ENCODE data around the gene NPAS2. TPM values are rescaled to one million over a fixed set of nuclear protein-coding genes. Genes with fewer than 3 reads are reported as not detected.

The NPAS2 gene
- polyA plus RNA-seq, 1 of the 3 experiments (the other 2 are of a cell fraction), result 58.5 TPM

DNA sequence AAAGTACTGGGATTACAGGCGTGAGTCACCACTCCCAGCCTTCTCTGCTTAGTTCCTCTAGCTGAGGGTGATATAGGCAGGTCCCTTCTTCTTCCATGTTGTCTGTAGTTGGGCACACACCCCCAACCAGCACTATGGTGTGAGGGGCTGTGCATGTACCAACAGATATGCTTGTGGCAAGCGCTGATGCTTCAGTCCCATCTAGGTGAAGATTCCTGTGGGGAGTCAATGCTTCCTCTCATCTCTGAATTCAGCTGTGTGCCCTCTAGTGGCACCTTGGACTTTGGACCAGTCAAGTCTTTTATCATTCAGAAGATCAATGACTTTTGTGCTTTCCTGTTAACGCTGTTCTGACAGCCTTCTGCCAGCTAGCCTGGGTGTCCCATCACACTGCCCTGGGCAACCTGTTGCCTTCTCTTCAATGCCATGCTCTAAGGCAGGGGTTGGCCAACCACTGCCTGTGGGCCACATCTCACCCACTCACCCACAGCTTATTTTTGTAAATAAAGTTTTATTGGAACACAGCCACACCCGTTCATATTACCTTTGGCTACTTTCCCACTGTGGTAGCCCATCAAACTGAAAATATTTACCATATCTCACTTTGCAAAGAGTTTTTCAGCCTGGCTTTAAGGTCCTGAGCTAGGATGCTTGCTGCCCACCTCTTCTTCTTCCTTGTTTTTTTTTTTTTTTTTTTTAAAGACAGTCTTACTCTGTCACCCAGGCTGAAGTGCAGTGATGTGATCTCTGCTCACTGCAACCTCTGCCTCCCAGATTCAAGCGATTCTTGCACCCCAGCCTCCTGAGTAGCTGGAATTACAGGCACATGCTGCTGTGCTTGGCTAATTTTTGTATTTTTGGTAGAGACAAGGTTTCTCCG is 51.0 kb downstream of the NPAS2 start:
- TF ChIP-seq, protein P1, sequence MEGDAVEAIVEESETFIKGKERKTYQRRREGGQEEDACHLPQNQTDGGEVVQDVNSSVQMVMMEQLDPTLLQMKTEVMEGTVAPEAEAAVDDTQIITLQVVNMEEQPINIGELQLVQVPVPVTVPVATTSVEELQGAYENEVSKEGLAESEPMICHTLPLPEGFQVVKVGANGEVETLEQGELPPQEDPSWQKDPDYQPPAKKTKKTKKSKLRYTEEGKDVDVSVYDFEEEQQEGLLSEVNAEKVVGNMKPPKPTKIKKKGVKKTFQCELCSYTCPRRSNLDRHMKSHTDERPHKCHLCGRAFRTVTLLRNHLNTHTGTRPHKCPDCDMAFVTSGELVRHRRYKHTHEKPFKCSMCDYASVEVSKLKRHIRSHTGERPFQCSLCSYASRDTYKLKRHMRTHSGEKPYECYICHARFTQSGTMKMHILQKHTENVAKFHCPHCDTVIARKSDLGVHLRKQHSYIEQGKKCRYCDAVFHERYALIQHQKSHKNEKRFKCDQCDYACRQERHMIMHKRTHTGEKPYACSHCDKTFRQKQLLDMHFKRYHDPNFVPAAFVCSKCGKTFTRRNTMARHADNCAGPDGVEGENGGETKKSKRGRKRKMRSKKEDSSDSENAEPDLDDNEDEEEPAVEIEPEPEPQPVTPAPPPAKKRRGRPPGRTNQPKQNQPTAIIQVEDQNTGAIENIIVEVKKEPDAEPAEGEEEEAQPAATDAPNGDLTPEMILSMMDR (IDR thresholded peaks at IDR 0.05), result peak; percentile 46
- peak; percentile 22; the same call in 1 of the 2 replicates for TF ChIP-seq RAD21 (IDR thresholded peaks at IDR 0.05; ENCODE audit: low read length)
- TF ChIP-seq, protein P2, sequence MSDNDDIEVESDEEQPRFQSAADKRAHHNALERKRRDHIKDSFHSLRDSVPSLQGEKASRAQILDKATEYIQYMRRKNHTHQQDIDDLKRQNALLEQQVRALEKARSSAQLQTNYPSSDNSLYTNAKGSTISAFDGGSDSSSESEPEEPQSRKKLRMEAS (IDR thresholded peaks at IDR 0.05; ENCODE audit: low read depth), result no peak

DNA sequence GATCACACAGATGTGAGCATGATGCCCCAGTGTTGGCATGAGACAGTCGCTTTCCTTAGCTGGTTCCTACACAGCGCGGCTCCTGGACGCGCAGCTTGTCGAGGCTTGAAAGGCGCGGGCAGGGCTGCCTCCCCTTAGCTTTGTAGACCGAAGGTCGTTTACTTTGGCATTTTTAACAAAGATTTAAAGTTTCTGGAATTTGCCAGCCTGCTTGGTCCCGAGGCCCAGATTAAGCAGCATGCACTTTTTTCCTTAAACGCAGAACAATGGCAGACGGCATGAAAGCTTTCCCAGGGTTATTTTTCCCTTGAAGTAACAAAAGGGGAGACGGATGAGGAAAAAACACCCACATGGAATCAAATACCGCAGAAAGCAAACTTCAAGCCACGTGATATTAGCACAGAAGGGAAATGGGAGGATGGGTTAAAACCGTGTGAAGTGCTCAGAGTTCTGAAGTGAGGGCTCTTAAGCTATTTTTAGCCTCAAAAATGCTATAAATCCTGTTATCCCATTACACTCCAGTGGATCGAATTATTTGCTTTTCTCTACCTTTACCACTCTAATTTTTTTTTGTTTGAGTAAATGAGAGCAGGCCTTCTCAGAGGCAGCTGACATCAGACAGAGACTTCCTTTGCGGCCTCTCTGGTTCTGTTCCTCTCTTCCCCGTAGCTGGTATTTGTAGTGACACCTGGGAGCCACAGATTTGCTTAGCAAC is 55.7 kb downstream of the NPAS2 start:
- no peak for DNase-seq
- Histone ChIP-seq H2AFZ (ENCODE audit: low read depth) (no peak overlapping the region), H3K9me2 (no peaks in the 10 kb centered on the region), H3K9ac (no peak overlapping the region), H4K20me1 (ENCODE audit: insufficient read depth) (no peaks in the 10 kb centered on the region), H3K9me3 (no peaks in the 10 kb centered on the region), H3K27me3 (ENCODE audit: insufficient read depth) (no peaks in the 10 kb centered on the region), H3K27ac (ENCODE audit: low read depth in 2 of 2, low read length in 1 of 2) (no peak overlapping the region), H3K4me3 (ENCODE audit: low read depth in 2 of 2, low read length in 1 of 2) (no peak overlapping the region; a peak in 1 of 4 replicates), H3K4me2 (no peak overlapping the region), H3K36me3 (replicated peaks in 1 of 2; ENCODE audit: control insufficient read depth in 1 of 2, insufficient read depth in 2 of 2, low read length in 1 of 2) (no peaks in the 10 kb centered on the region), H3K4me1 (ENCODE audit: control insufficient read depth in 1 of 2, insufficient read depth in 2 of 2, low read depth in 1 of 2, low read length in 1 of 2) (peaks cover 0 to 28% of the 10 kb centered on the region in 2 experiments; a peak in 2 of 4 replicates), H3F3A (replicated peaks; ENCODE audit: insufficient read depth) (peaks cover 13% of the 10 kb centered on the region), H3K79me2 (ENCODE audit: insufficient read depth) (peaks cover 37% of the 10 kb centered on the region)
- POLR2A ChIA-PET, result no interaction called here
- 78% methylated on average over 18 of the region's 20 CpGs for WGBS (ENCODE audit: low lambda C conversion rate)
- TF ChIP-seq ELF1 (IDR thresholded peaks at IDR 0.05) (no peak), GABPA (IDR thresholded peaks at IDR 0.05; ENCODE audit: low read depth) (no peak), JUND (IDR thresholded peaks at IDR 0.05) (no peak), YY1 (IDR thresholded peaks at IDR 0.05; ENCODE audit: low read depth) (no peak), TCF12 (IDR thresholded peaks at IDR 0.05) (no peak), RAD21 (IDR thresholded peaks at IDR 0.05; ENCODE audit: low read length) (no peak), TEAD4 (IDR thresholded peaks at IDR 0.05; ENCODE audit: borderline replicate concordance, insufficient read depth) (no peak), EP300 (IDR thresholded peaks at IDR 0.05; ENCODE audit: borderline replicate concordance in 1 of 2, low read depth in 1 of 2, low read length in 1 of 2) (no peak), MEF2A (IDR thresholded peaks at IDR 0.05; ENCODE audit: borderline replicate concordance, low read depth) (no peak), EZH2phosphoT487 (IDR thresholded peaks at IDR 0.05; ENCODE audit: borderline replicate concordance, low read depth) (no peak), FOSL2 (IDR thresholded peaks at IDR 0.05; ENCODE audit: borderline replicate concordance, low read depth) (no peak)
- CTCF ChIA-PET, result no interaction called here

More for the DNA sequence above, 51.0 kb downstream of the NPAS2 start:
- Histone ChIP-seq H3K4me3 (ENCODE audit: low read depth in 2 of 2, low read length in 1 of 2) (no peak overlapping the region), H3K27me3 (ENCODE audit: insufficient read depth) (no peaks in the 10 kb centered on the region), H4K20me1 (ENCODE audit: insufficient read depth) (no peaks in the 10 kb centered on the region), H3K9me3 (peaks cover 9% of the 10 kb centered on the region; the same call in 1 of the 2 replicates), H3K4me2 (no peak overlapping the region), H3K27ac (ENCODE audit: low read depth in 2 of 2, low read length in 1 of 2) (no peak overlapping the region), H3K9me2 (no peaks in the 10 kb centered on the region), H3K79me2 (ENCODE audit: insufficient read depth) (peaks cover 48% of the 10 kb centered on the region), H3F3A (replicated peaks; ENCODE audit: insufficient read depth) (no peaks in the 10 kb centered on the region), H2AFZ (ENCODE audit: low read depth) (no peak overlapping the region), H3K9ac (no peak overlapping the region), H3K4me1 (ENCODE audit: control insufficient read depth in 1 of 2, insufficient read depth in 2 of 2, low read depth in 1 of 2, low read length in 1 of 2) (peaks cover 0 to 8% of the 10 kb centered on the region in 2 experiments; a peak in 1 of 4 replicates), H3K36me3 (replicated peaks in 1 of 2; ENCODE audit: control insufficient read depth in 1 of 2, insufficient read depth in 2 of 2, low read length in 1 of 2) (peaks cover 0 to 4% of the 10 kb centered on the region in 2 experiments)
- ChIA-PET POLR2A (no interaction called here), CTCF (interaction anchor here (1.1 kb wide), 1 partner anchor 14 kb away, joined by 4 read pairs; no protein-coding TSS in a partner anchor)
- no peak for DNase-seq
- 68% methylated on average over 6 of the region's 6 CpGs for WGBS (ENCODE audit: low lambda C conversion rate)

Measured in SK-N-SH (cell line).